RWPE1 (cell line): ENCODE results near the gene RAD51AP2.
"Not testable (repeated sequence)": the region's sequence is repeated elsewhere in the genome, so short reads cannot be mapped to it uniquely, and the experiment has no call there.

ENCODE experiments used
- CTCF ChIA-PET: fragments of 350-600 bp; sonication (Branson Sonifier 250); formaldehyde crosslinking; extraction: SDS; loops from one replicate; lab custom pipeline; 2021; lab: Yijun Ruan, JAX
- POLR2A ChIA-PET: fragments of 400-600 bp; formaldehyde crosslinking; extraction: SDS; loops from one replicate; lab custom pipeline; 2020; ENCODE audit warnings: antibody characterized with exemption; ENCODE audit not compliant: low non-redundant PET; lab: Yijun Ruan, JAX
- DNase-seq: peaks from one replicate; pipeline ENCODE4 v3.0.0; 2012; ENCODE audit warnings: low spot score
- H3K27ac ChIP-seq: fragments of 450-650 bp; 2 replicates; pipeline ENCODE4 v1.5.1; 2017
- CTCF ChIP-seq: fragments of 450-650 bp; conservative IDR thresholded peaks from 2 replicates; pipeline ENCODE4 v1.5.1; 2017; ENCODE audit warnings: low read depth, mild to moderate bottlenecking

The RAD51AP2 gene

GRCh38 chr2:17518212-17519154 lies at the start of gene RAD51AP2:
Gene RAD51AP2, minus strand, starts transcription at chr2:17518440. Its CDS starts 25 bp downstream, at chr2:17518415.
- TF ChIP-seq CTCF = no peak
- H3K27ac ChIP-seq = peak within 1 kb of the TSS; percentile 60
- CTCF ChIA-PET = no interaction called here
- POLR2A ChIA-PET = interaction anchor here (0.6 kb wide), 1 partner anchor 11 kb away, joined by 5 read pairs; no protein-coding TSS in a partner anchor
- peak; percentile 81 for DNase-seq

GRCh38 chr2:17565726-17566125 lies 47.5 kb upstream of the RAD51AP2 start:
- CTCF ChIA-PET = interaction anchor here (0.6 kb wide), 1 partner anchor 106 kb away, joined by 3 read pairs; no protein-coding TSS in a partner anchor
- H3K27ac ChIP-seq, DNase-seq, POLR2A ChIA-PET: not testable (repeated sequence)

- POLR2A ChIA-PET = no interaction called here
- CTCF ChIA-PET = no interaction called here
- no peak for DNase-seq
- TF ChIP-seq CTCF = no peak
- no peak overlapping the region for H3K27ac ChIP-seq
Measured at GRCh38 chr2:17558878-17559277, 40.6 kb upstream of the RAD51AP2 start.

GRCh38 chr2:17558053-17558452 lies 39.8 kb upstream of the RAD51AP2 start:
- H3K27ac ChIP-seq = no peak overlapping the region
- CTCF ChIA-PET = no interaction called here
- POLR2A ChIA-PET = no interaction called here
- no peak for TF ChIP-seq CTCF
- DNase-seq = no peak

- DNase-seq = no peak
- POLR2A ChIA-PET = no interaction called here
- H3K27ac ChIP-seq = no peak overlapping the region
- CTCF ChIA-PET = no interaction called here
- no peak for TF ChIP-seq CTCF
Measured at GRCh38 chr2:17557596-17557995, 39.4 kb upstream of the RAD51AP2 start.

- ChIA-PET POLR2A (no interaction called here), CTCF (no interaction called here)
- TF ChIP-seq CTCF = no peak
- no peak for DNase-seq
- H3K27ac ChIP-seq = no peak overlapping the region
Measured at GRCh38 chr2:17555150-17555549, 36.9 kb upstream of the RAD51AP2 start.

GRCh38 chr2:17550907-17551306 lies 32.7 kb upstream of the RAD51AP2 start:
- DNase-seq = no peak
- no peak for TF ChIP-seq CTCF
- POLR2A ChIA-PET = no interaction called here
- CTCF ChIA-PET = interaction anchor here (0.5 kb wide), 1 partner anchor 12 kb away, joined by 3 read pairs; no protein-coding TSS in a partner anchor
- H3K27ac ChIP-seq = no peak overlapping the region
